Endothelial cell of umbilical vein (primary cell): ENCODE measurements around the gene ECE2. TPM values are rescaled to one million over a fixed set of nuclear protein-coding genes. Genes with fewer than 3 reads are reported as not detected.

ENCODE experiments used
- BruUV-seq: library from RNA; stranded (reverse); fragments of 400-500 nt; replicated peaks from 2 replicates; lab custom pipeline; 2021; lab: Mats Ljungman, UMichigan
- CTCF ChIA-PET: fragments of 300-600, 350-600 bp; sonication (Branson Sonifier 250); formaldehyde crosslinking; loops from one replicate; lab custom pipeline; 2021; ENCODE audit warnings: antibody characterized with exemption, inconsistent platforms; lab: Charles Lee
- POLR2A ChIA-PET: fragments of 300-600, 350-600 bp; sonication (Branson Sonifier 250); formaldehyde crosslinking; loops from one replicate; lab custom pipeline; 2021; ENCODE audit warnings: antibody characterized with exemption, inconsistent platforms; lab: Charles Lee
- DNase-seq: peaks from one replicate; pipeline ENCODE4 v3.0.0-alpha.2; 2011; ENCODE audit warnings: low read depth, low spot score
- FAIRE-seq: peaks from 2 replicates; lab custom pipeline; 2011; peaks lifted over from hg19 to GRCh38; lab: Jason Lieb, UNC
- H2AFZ ChIP-seq: 2 replicates; pipeline ENCODE4 v1.6.0; 2012; ENCODE audit warnings: low read depth, low read length, control low read depth, inconsistent platforms
- H3K27ac ChIP-seq: 2 replicates; pipeline ENCODE4 v1.5.1; 2011; ENCODE audit warnings: low read depth, mild to moderate bottlenecking, control low read depth, low read length, moderate library complexity; ENCODE audit not compliant: insufficient read depth
- H3K27me3 ChIP-seq, 2 experiments: 2 replicates each; pipeline versions ENCODE4 v1.6.0 to v1.6.1; 2011; ENCODE audit warnings: low read length in 2 of 2, mixed read lengths in 1 of 2; ENCODE audit not compliant: control insufficient read depth in 2 of 2, insufficient read depth in 2 of 2
- H3K36me3 ChIP-seq, 2 experiments: 2 replicates in 1 of 2; 3 replicates in 1 of 2; pipeline ENCODE4 v1.5.1; 2011; ENCODE audit warnings: low read length in 2 of 2, mild to moderate bottlenecking in 1 of 2, moderate library complexity in 1 of 2; ENCODE audit not compliant: control insufficient read depth in 2 of 2, insufficient read depth in 2 of 2; ENCODE audit errors: extremely low read depth in 1 of 2
- H3K4me1 ChIP-seq: 3 replicates; pipeline ENCODE4 v1.5.1; 2011; ENCODE audit warnings: mild to moderate bottlenecking, low read length; ENCODE audit not compliant: control insufficient read depth, insufficient read depth; ENCODE audit errors: extremely low read depth
- H3K4me2 ChIP-seq: 2 replicates; pipeline ENCODE4 v1.6.1; 2011; ENCODE audit warnings: low read length, control low read depth, mixed read lengths; ENCODE audit not compliant: insufficient read depth
- H3K4me3 ChIP-seq, 3 experiments: fragments of 200-600 bp in 1 of 3; sonication (generic), shearing (Covaris generic) in 1 of 3; replicated peaks in 1 of 3; 2 replicates each; pipeline ENCODE4 v1.5.1; 2011 to 2016; ENCODE audit warnings: control low read depth in 3 of 3, low read length in 3 of 3, mild to moderate bottlenecking in 2 of 3, inconsistent platforms in 1 of 3, low read depth in 1 of 3, moderate library complexity in 1 of 3; ENCODE audit not compliant: insufficient read depth in 1 of 3
- H3K79me2 ChIP-seq: 2 replicates; pipeline ENCODE4 v1.6.0; 2012; ENCODE audit warnings: low read length, inconsistent platforms; ENCODE audit not compliant: control insufficient read depth, insufficient read depth
- H3K9ac ChIP-seq: replicated peaks from 2 replicates; pipeline ENCODE3; 2011; ENCODE audit warnings: low read length, control low read depth; ENCODE audit not compliant: insufficient read depth; ENCODE audit errors: extremely low read depth
- H3K9me1 ChIP-seq: replicated peaks from 3 replicates; pipeline ENCODE4 v1.6.0; 2011; ENCODE audit warnings: mild to moderate bottlenecking, low read length; ENCODE audit not compliant: control insufficient read depth, insufficient read depth; ENCODE audit errors: extremely low read depth
- H3K9me3 ChIP-seq: replicated peaks from 2 replicates; pipeline ENCODE4 v1.5.1; 2012; ENCODE audit warnings: low read length, inconsistent platforms; ENCODE audit not compliant: control insufficient read depth, insufficient read depth
- H4K20me1 ChIP-seq: replicated peaks from 2 replicates; pipeline ENCODE3; 2011; ENCODE audit warnings: mild to moderate bottlenecking, low read length; ENCODE audit not compliant: control insufficient read depth, insufficient read depth; ENCODE audit errors: extremely low read depth
- CTCF ChIP-seq, 2 donors: IDR thresholded peaks; 1 replicate in 1 of 2; 2 replicates in 1 of 2; pipeline ENCODE4 v1.5.1; 2011; ENCODE audit warnings: low read length in 2 of 2, mild to moderate bottlenecking in 2 of 2, moderate library complexity in 2 of 2, control low read depth in 1 of 2, inconsistent platforms in 1 of 2, low read depth in 1 of 2; ENCODE audit not compliant: insufficient read depth in 1 of 2; ENCODE audit errors: extremely low read depth in 1 of 2
- EZH2 ChIP-seq: IDR thresholded peaks from 2 replicates; pipeline ENCODE4 v1.6.1; 2012; ENCODE audit warnings: borderline replicate concordance, low read depth, mild to moderate bottlenecking, moderate library complexity, low read length, inconsistent platforms; ENCODE audit not compliant: severe bottlenecking
- FOS ChIP-seq: IDR thresholded peaks from 2 replicates; pipeline ENCODE4 v1.6.1; 2011; ENCODE audit warnings: mild to moderate bottlenecking, low read length, moderate library complexity, borderline replicate concordance; ENCODE audit not compliant: insufficient read depth
- POLR2A ChIP-seq: IDR thresholded peaks from 2 replicates; pipeline ENCODE4 v1.6.1; 2012; ENCODE audit warnings: low read depth, mild to moderate bottlenecking, control low read depth, low read length
- dilution Hi-C: fragments of 300-500 bp; cut with MboI; formaldehyde crosslinking; loops from one replicate; pipeline ENCODE4 v1.15.0; 2019; ENCODE audit warnings: low sequenced_read_pairs; ENCODE audit not compliant: extremely low pct_ligation_motif_present
- intact Hi-C: fragments of 100-400 bp; cut with micrococcal nuclease; formaldehyde crosslinking; loops from one replicate; pipeline ENCODE4 v1.10.0; 2022
- polyA plus RNA-seq, 4 experiments: library from polyadenylated mRNA; depleted of rRNA in 3 of 4; stranded (reverse) in 3 of 4; unstranded in 1 of 4; fragments of >200 nt; gene quantifications; 2 replicates each; pipeline versions ENCODE4 v1.2.1 to v1.2.3, GENCODE V29; 2011 to 2012; ENCODE audit warnings: missing spikeins in 1 of 4
- total RNA-seq: library from RNA; stranded (reverse); gene quantifications from 2 replicates; pipeline ENCODE4 v1.2.3, GENCODE V29; 2021
- TF ChIP-seq, protein P1 (sequence below): IDR thresholded peaks from 2 replicates; pipeline ENCODE4 v1.6.1; 2011; ENCODE audit not compliant: insufficient read depth, insufficient read length

Gene ECE2
- total and polyA plus RNA-seq, 2 donors (not counting 3 experiments of a cell fraction or from before 2014, with no cell fraction given) = not detected

GRCh38 chr3:184261854-184262763 lies 13.7 kb upstream of the ECE2 start:
- POLR2A ChIA-PET = no interaction called here
- TF ChIP-seq CTCF (IDR thresholded peaks at IDR 0.05; ENCODE audit: extremely low read depth in 1 of 2, insufficient read depth in 1 of 2, low read depth in 1 of 2, low read length in 2 of 2) = no peak
- no peak for TF ChIP-seq POLR2A
- TF ChIP-seq, protein P1, sequence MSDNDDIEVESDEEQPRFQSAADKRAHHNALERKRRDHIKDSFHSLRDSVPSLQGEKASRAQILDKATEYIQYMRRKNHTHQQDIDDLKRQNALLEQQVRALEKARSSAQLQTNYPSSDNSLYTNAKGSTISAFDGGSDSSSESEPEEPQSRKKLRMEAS = no peak
- TF ChIP-seq FOS = no peak
- peak; percentile 69 for TF ChIP-seq EZH2

More at GRCh38 chr3:184261854-184262763, 13.7 kb upstream of the ECE2 start:
- Histone ChIP-seq H3K9ac (no peak overlapping the region), H4K20me1 (no peaks in the 10 kb centered on the region), H3K9me3 (no peaks in the 10 kb centered on the region), H2AFZ (peak overlapping the region; percentile 9), H3K4me2 (peak overlapping the region; percentile 58), H3K27ac (no peak overlapping the region), H3K9me1 (no peaks in the 10 kb centered on the region), H3K27me3 (peaks cover 26 to 36% of the 10 kb centered on the region in 2 experiments), H3K79me2 (no peaks in the 10 kb centered on the region), H3K4me1 (peaks cover 13% of the 10 kb centered on the region), H3K36me3 (no peaks in the 10 kb centered on the region), H3K4me3 (peak overlapping the region in 2 of 3 experiments; percentile 24 to 28)
- no TSS peak for BruUV-seq
- dilution Hi-C loops (no loop called here), intact Hi-C loops (no loop called here)
- DNase-seq = peak; percentile 20
- CTCF ChIA-PET = interaction anchor here (1.3 to 3.2 kb wide), 3 partner anchors 11 to 34 kb away, joined by 4 to 15 read pairs (median 6); partner anchors contain the start of gene EEF1AKMT4
- no peak for FAIRE-seq
